ENCODE measurements around the gene SS18L1.

- TF ChIP-seq ATF3 (CRISPR knock-in tag; conservative IDR thresholded peaks at IDR 0.05) = no peak
- no peak for TF ChIP-seq SMAD4 (CRISPR knock-in tag; IDR thresholded peaks at IDR 0.05)
- no peak for TF ChIP-seq CTCF (IDR thresholded peaks at IDR 0.05)
- no peak for TF ChIP-seq USF1 (CRISPR knock-in tag; IDR thresholded peaks at IDR 0.05)
- TF ChIP-seq E2F1 (CRISPR knock-in tag; IDR thresholded peaks at IDR 0.05) = no peak
- TF ChIP-seq ZNF138 (CRISPR knock-in tag; conservative IDR thresholded peaks at IDR 0.05) = no peak
- TF ChIP-seq ZBTB21 (CRISPR knock-in tag; IDR thresholded peaks at IDR 0.05; ENCODE audit: borderline replicate concordance) = no peak
- TF ChIP-seq FOXP1 (CRISPR knock-in tag; IDR thresholded peaks at IDR 0.05; ENCODE audit: borderline replicate concordance) = no peak
- TF ChIP-seq JUN (CRISPR knock-in tag; IDR thresholded peaks at IDR 0.05) = no peak
- TF ChIP-seq USF2 (CRISPR knock-in tag; IDR thresholded peaks at IDR 0.05) = no peak
- TF ChIP-seq ATF2 (CRISPR knock-in tag; IDR thresholded peaks at IDR 0.05; ENCODE audit: borderline replicate concordance, low read depth) = no peak
- no peak for TF ChIP-seq ZNF671 (CRISPR knock-in tag; IDR thresholded peaks at IDR 0.05)
- TF ChIP-seq ZNF425 (CRISPR knock-in tag; conservative IDR thresholded peaks at IDR 0.05) = no peak
- TF ChIP-seq ATF1 (CRISPR knock-in tag; IDR thresholded peaks at IDR 0.05) = no peak
These were observed 27.7 kb downstream of the SS18L1 start for GRCh38 chr20:62171245-62171644.

Data from WTC11 (cell line).